Measurements from ENCODE around the gene IL31RA.

DNA sequence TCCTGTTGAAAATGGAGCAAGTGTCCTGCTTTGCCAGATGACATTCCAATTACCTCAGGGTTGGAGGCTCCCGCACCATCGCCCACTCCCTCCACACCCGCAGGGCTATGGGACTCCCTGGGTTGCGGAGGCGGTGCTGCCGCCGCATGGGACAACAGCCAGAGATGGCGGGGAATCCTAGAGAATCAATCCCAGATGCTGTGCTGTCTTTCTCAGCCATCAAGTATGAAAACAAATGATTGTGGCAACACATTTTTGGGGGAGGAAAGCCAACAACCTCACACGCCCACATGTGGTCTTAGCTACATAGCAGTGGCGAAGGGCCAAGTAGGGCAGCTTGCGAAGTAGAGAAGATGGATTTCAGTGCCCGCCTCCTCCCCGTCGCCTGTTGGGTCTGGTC lies 46.7 kb downstream of the IL31RA start:
- TF ChIP-seq, protein P1, sequence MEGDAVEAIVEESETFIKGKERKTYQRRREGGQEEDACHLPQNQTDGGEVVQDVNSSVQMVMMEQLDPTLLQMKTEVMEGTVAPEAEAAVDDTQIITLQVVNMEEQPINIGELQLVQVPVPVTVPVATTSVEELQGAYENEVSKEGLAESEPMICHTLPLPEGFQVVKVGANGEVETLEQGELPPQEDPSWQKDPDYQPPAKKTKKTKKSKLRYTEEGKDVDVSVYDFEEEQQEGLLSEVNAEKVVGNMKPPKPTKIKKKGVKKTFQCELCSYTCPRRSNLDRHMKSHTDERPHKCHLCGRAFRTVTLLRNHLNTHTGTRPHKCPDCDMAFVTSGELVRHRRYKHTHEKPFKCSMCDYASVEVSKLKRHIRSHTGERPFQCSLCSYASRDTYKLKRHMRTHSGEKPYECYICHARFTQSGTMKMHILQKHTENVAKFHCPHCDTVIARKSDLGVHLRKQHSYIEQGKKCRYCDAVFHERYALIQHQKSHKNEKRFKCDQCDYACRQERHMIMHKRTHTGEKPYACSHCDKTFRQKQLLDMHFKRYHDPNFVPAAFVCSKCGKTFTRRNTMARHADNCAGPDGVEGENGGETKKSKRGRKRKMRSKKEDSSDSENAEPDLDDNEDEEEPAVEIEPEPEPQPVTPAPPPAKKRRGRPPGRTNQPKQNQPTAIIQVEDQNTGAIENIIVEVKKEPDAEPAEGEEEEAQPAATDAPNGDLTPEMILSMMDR (IDR thresholded peaks at IDR 0.05) = no peak
- TF ChIP-seq POLR2A (IDR thresholded peaks at IDR 0.05) = no peak

Data from uterus (tissue), 2 donors.